ENCODE data around the gene DAPK3.

GRCh38 chr19:3958836-3959765 lies 11.8 kb downstream of the DAPK3 start:
- TF ChIP-seq CTCF (conservative IDR thresholded peaks at IDR 0.05): no peak
- no peak for TF ChIP-seq ZFX (IDR thresholded peaks at IDR 0.05)
